Ammon's horn (tissue), 1 donor: ENCODE results near the gene CDKN1A.

Experiments used
- DNase-seq: peaks from one replicate; pipeline ENCODE4 v3.0.0-alpha.2; 2016; ENCODE audit warnings: low spot score

The CDKN1A gene

DNA sequence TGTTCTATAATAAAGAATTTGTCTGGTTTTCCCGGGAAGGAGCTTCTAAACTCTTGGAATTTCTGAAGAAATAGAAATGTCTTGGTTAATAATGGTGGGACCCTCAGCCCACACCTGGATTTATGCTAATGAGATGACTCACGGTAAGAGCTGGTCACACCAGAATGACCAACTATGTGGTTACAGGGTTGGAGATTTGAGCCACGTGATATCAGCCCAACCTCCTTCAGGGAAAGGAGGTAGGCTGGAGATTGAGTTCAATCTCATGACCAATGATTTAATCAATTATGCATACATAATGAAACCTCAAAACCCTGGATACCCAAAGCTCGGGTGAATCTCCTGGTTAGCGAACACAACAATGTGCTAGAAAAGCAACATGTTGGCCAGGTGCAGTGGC lies 22.1 kb upstream of the CDKN1A start:
- no peak for DNase-seq

DNA sequence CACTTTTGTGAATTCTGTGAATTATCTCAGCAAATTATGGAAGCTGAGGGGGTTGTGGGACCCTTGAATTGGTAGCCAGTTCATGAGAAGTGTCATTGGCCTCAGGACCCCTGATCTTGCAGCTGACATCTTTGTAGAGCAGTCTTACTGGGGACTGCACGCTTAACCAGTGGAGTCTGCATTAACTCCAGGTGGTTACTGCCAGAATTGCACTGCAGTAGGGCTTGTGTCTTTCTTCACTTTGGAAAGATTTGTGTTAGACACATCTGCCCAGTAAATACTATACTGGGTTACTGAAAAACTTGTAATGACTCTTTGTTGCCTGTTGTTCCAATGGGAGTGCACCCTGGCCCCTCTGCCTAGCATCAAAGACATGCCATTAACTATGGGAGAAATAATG lies 21.2 kb upstream of the CDKN1A start:
- no peak for DNase-seq

- no peak for DNase-seq
Measured at GRCh38 chr6:36657942-36658544, 20.5 kb upstream of the CDKN1A start.

DNA sequence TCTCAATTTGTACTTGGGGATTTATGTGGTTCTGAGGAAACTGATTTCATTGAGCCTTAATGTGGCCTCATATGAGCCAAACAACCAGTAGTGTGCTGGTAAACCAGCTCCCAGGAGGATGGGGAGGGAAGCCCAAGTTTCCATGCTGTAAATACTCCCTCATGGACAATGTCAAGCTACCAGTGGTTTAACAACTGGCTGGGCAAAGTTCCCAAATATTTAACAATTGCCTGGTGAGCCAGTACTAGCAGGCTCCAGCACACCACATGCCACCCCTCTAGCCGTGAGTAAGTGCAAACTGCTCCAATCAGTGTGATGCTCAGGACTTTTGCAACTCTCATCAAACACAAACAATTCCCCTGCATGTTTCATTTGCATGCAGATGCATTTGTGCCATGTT lies 19.2 kb upstream of the CDKN1A start:
- DNase-seq: no peak

DNA sequence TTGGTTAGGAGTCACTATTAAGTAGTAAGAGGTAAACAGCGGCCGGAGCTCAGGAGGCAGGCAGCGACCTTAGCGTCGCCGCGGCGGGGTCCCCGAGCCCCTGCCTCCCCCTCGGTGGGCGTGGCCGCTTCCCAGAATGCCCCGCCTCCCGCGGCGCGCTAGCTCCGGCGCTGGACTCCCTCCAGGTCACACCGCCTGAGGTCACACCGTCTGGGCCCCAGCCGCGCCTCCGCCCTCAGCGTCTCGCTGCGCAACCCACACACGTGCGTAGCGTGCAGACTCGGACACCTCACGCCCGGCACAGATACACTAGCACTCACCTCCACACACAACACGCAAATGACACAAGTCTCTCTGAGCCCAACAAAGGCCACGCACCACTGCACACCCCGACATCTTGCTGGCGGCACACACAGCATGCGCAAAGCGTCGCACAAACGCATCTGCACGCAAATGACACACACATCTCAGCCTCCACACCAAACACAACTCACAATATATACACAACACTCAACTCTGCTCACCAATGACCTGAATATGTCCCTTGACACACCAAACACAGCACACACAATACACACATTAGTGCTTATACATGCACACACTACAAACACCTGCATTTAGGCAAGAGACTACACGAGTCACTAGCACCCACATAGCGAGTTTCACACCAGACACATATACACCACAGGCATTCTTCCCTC lies 17.6 kb upstream of the CDKN1A start:
- no peak for DNase-seq

GRCh38 chr6:36662380-36662779 lies 16.1 kb upstream of the CDKN1A start:
- no peak for DNase-seq

DNA sequence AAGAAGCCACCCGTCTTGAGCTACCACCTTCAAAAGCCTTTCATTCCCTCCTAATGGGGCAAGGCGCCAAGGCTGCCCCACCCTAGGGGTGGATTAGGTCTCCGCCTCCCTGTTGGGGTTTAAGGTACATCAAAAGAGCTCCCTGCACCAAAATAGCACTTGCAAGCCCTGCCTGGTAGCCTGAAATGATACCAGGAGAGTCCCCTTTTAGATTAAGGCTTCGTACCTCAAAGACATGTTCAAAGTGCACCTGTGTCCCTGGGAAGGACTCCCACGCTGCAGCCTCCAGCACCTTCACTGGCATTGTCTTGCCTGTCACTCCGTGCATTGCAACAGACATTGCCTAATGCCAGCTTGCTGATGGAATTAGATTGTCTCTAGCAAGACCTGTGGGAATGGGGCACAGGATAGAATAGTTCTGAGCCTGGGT lies 15.7 kb upstream of the CDKN1A start:
- DNase-seq: no peak

- DNase-seq: no peak
Measured at GRCh38 chr6:36663504-36664446, 14.7 kb upstream of the CDKN1A start.

DNA sequence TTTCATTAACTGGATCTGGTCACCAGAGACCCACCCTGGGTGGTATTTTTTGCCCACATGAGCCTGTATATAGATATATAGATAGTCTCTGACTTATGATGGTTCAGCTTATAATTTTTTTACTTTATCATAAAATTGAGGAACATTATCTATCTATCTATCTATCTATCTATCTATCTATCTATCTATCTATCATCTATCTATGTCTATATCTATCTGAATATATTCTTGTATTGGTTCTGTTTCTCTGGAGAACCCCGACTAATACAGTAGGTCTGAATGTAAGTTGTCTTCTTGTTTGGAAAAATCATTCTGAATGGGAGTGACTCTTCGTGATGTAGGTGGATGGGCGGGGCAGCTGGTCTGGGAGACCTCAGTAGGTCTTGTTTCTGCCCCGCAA lies 13.3 kb upstream of the CDKN1A start:
- no peak for DNase-seq

GRCh38 chr6:36666287-36666686 lies 12.2 kb upstream of the CDKN1A start:
- DNase-seq: no peak

DNA sequence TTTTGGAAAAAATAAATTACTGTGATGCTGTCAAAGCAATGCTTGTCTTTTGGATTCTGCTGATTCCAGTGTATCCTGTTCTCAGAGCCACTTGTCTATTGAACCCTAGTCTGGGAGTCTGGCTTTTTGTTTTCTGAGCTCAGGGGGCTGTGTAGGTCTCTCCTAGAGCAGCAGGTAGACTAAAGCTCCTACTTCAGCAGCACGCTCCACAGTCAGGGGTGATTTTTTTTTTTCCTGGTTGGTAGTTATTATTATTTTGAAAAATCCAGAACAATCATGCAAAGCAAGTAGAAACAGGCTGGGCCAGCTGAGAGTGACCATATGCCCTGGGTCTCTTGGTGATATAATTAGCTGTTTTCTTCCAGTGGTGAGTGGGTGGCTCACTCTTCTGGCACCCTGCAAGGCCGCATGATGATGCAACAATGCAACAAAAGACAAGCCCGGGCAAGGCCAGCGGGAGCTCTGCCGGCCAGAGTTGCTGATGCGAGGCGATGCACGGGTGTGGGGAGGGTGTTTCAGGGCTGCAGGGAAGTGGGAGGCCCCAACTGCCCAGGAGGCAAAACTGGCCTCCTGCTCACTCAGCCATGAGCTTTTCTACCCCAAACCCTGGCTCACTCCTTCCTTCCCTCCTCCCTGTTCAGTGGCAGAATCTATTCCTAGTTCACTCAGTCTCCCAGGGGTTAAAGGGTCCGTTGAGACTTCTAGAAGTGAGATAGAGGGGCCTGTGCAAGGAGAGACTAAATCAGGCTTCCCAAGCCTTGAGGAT lies 11.5 kb upstream of the CDKN1A start:
- DNase-seq: peak; percentile 83

DNA sequence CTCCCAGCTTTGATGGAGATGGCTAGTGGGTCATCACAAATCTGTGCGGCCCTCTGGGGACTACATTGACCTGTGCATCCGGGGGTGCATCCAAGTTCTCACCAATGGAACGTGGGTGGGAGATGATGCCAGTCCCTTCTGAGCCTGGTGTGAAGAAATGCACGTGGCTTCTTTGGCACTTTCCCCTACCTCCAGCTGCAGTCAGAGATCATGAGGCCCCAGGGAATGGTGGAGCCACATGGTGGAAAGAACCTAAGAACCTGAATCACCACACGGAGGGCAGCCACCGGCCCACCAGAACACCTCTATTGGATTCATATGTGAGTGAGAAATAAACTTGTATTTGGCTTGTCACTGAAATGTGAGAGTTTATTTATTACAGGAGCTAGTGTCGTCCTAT lies 9.9 kb upstream of the CDKN1A start:
- no peak for DNase-seq

GRCh38 chr6:36669002-36669401 lies 9.5 kb upstream of the CDKN1A start:
- no peak for DNase-seq

- no peak for DNase-seq
Measured at GRCh38 chr6:36670271-36670670, 8.2 kb upstream of the CDKN1A start.

DNA sequence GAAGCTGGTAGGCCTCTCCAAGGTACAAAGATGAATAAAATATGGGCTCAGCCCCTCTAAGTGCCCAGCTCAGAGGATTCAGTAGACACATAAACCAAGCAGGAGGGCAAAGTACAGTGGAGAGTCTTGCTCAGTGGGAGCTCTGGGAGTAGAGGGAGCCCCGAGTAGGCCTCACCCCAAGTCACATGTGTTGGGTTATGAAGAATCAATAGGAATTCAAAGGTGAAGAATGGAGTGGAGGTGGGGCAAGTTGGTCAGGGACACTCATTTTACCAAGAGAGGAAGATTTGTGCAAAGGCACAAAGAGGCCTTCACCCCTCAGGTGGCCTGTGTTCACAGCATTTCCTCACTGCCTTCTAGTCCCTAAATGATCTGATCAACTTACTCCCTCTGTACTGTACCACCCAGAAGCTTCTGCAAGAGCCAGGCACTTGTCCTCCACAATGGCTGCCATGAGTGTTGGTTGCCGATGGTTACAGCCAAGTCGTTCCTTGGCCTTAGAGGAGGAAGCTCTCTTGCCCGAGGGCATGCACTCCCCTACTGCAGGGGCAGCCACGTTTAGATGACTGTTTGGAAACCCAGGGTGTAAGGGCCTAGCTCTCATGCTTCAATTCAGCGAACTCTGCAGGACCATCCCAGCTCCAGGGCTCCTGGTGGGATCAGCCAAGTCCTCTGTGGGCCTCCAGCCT lies 6.7 kb upstream of the CDKN1A start:
- DNase-seq: no peak

- DNase-seq: no peak
Measured at GRCh38 chr6:36673882-36674281, 4.6 kb upstream of the CDKN1A start.

- DNase-seq: no peak
Measured at GRCh38 chr6:36674942-36675341, 3.6 kb upstream of the CDKN1A start.

GRCh38 chr6:36676141-36677058 lies 2.1 kb upstream of the CDKN1A start:
- no peak for DNase-seq

GRCh38 chr6:36677059-36677749 lies 1.3 kb upstream of the CDKN1A start:
- DNase-seq: no peak
